ENCODE results near the gene RIMBP3B. TPM values are rescaled to one million over a fixed set of nuclear protein-coding genes. Genes with fewer than 3 reads are reported as not detected.
"Not testable (repeated sequence)": the region's sequence is repeated elsewhere in the genome, so short reads cannot be mapped to it uniquely, and the experiment has no call there.

The RIMBP3B gene
- total RNA-seq (2014; rRNA removed; shearing (Covaris generic); ENCODE audit: low replicate concordance), result 0.03 and 1.3 TPM in 2 replicates

- H3K9me3 ChIP-seq, H3K27me3 ChIP-seq, DNase-seq, H3K36me3 ChIP-seq, H3K4me3 ChIP-seq: not testable (repeated sequence)
These were observed at the start of gene RIMBP3B for GRCh38 chr22:21383701-21384467. Gene RIMBP3B, plus strand, starts transcription at chr22:21383751. Its CDS starts 108 bp downstream, at chr22:21383859.

DNA sequence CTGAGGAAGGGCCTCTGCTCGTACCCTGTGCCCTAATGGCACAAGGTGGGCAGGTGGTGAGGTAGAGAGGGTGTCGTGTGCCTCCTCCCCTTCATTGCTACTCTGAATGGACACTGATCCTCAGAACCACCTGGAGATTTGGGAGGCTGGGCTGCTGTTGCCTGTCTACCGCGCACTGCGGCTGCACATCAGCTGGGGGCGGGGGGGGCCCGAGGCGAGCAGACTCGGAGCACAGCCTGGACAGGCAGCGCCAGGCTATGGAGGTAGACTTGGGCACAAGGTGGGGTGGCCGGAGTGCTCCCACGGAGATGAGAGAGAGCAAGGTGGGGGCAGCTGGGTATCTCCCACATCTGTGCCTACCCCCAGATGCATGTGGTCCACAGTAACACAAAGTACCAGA, 26.0 kb upstream of the RIMBP3B start:
- not testable (repeated sequence) for H3K9me3 ChIP-seq, H3K27me3 ChIP-seq, H3K36me3 ChIP-seq, DNase-seq, H3K4me3 ChIP-seq

GRCh38 chr22:21360525-21360924, 23.0 kb upstream of the RIMBP3B start:
- H3K36me3 ChIP-seq, H3K4me3 ChIP-seq, H3K27me3 ChIP-seq, H3K9me3 ChIP-seq, DNase-seq: not testable (repeated sequence)

DNA sequence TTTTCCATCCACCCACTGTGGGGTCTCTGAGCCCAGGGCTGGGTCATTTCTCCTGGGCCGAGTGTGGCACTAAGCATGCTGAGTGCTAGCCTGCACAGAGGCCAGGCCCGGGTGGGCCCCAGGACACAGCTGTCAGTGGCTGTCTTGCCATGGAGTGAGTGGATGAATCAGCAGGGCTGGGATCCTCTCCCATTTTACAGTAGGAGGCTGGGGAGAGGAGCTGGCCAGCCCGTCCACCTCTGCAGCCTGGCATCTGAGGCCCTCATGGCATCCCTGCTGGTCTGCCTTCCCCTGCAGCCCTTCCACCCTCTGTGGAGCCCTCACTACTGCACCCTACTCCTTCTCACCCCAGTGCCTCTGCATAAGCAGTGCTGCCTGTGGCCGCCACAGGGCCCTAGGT, 21.1 kb upstream of the RIMBP3B start:
- not testable (repeated sequence) for H3K27me3 ChIP-seq, DNase-seq, H3K36me3 ChIP-seq, H3K4me3 ChIP-seq, H3K9me3 ChIP-seq

GRCh38 chr22:21363061-21363460, 20.5 kb upstream of the RIMBP3B start:
- H3K4me3 ChIP-seq, H3K9me3 ChIP-seq, H3K27me3 ChIP-seq, H3K36me3 ChIP-seq, DNase-seq: not testable (repeated sequence)

GRCh38 chr22:21363803-21364202, 19.7 kb upstream of the RIMBP3B start:
- H3K36me3 ChIP-seq, H3K4me3 ChIP-seq, H3K9me3 ChIP-seq: not testable (repeated sequence)

DNA sequence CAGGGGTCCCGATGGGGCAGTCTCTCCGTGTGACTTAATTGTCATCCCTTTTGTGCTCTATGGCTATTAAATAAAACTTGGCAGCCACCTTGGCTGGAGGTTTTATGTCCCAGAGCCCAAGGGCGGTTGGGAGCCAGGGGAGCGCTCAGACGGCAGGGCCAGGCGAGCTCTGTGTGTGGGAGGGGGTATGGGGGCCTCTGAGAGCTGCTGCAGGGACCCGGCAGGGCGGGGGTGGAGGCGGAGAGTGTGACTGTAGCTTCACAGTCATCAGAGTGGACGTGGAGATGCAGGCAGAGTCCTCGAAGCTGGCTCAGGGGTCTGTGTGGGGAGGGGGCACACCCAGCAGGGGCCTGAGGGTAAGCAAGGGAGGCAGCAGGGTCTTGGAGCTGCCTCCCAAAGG, 19.2 kb upstream of the RIMBP3B start:
- not testable (repeated sequence) for H3K27me3 ChIP-seq, DNase-seq, H3K36me3 ChIP-seq, H3K9me3 ChIP-seq, H3K4me3 ChIP-seq

More at GRCh38 chr22:21363803-21364202, 19.7 kb upstream of the RIMBP3B start:
- not testable (repeated sequence) for DNase-seq, H3K27me3 ChIP-seq

DNA sequence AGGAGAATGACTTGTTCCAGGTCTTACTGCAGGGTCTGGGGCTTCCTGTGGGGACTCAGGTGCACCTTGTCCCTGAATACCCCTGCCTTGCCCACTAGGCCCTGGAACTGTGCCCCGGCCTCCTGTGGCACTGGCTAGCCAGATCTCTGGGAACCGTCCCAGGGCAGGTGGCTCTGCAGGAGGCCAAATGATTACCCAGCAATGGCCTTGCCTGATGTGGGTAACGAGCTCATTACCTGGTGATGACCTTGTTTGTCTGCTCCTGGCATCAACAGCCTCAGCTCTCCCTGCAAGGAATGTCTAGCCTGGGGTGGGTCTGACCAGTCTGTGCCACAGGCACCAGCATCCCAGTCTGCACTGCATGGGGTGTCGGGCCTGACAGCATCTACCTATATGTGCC, 18.2 kb upstream of the RIMBP3B start:
- DNase-seq, H3K4me3 ChIP-seq, H3K9me3 ChIP-seq, H3K36me3 ChIP-seq, H3K27me3 ChIP-seq: not testable (repeated sequence)

DNA sequence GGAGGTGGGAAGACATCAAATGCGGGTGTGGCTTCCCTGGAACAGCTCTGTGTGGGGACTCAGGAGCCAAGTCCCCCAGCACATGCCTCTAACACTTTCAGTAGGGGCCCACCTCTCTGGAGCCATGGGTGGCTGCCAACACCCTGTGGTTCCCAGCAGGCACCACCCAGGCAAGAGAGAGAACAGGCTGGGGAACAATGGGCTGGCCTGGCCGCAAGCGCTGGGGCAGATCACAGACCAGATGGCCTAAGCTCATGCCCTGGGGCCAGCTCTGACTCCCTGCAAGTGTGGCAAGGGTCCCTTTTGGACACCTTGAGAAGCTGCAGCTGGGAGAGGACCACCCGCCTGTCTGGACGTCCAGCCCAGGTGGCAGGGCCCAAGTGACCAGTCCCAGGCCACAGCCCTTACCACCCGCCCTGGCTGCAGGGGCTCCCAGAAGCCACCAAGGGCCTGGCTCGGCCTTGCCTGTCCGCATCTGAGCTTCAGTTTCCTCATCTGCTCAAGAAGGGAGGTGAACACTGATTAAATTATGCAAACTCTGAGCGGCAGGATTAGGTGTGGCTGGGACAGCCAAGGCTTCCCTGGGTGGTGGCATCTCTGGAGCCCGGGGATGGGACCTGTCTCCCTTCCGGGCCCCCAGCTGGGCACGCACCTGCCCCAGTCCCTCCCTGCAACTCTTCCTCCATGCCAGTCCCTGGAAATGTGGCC, 14.8 kb upstream of the RIMBP3B start:
- H3K9me3 ChIP-seq, H3K27me3 ChIP-seq, DNase-seq, H3K4me3 ChIP-seq, H3K36me3 ChIP-seq: not testable (repeated sequence)

GRCh38 chr22:21375880-21376279, 7.7 kb upstream of the RIMBP3B start:
- H3K9me3 ChIP-seq, DNase-seq, H3K36me3 ChIP-seq, H3K4me3 ChIP-seq, H3K27me3 ChIP-seq: not testable (repeated sequence)

DNA sequence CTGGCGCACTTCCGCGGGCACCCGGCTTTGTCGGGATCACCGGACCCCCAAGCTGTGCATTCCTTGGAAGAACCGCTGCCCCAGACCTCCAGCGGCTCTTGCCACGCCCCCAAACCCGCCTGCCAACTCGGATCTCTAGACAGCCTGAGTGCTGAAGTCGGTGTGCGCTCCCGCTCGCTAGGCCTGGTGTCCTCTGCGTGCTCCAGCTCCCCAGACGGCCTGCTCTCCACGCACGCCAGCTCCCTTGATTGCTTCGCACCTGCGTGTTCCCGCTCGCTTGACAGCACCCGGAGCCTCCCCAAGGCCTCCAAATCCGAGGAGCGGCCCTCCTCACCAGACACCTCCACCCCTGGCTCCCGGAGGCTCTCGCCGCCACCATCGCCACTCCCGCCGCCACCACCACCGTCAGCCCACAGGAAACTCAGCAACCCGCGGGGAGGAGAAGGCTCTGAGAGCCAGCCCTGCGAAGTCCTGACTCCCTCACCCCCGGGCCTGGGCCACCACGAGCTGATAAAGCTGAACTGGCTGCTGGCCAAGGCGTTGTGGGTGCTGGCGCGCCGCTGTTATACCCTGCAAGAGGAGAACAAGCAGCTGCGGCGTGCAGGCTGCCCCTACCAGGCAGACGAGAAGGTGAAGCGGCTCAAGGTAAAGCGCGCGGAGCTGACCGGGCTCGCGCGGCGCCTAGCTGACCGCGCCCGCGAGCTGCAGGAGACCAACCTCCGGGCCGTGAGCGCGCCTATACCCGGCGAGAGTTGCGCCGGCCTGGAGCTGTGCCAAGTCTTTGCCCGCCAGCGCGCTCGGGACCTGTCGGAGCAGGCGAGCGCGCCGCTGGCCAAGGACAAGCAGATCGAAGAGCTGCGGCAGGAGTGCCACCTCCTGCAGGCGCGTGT, 1.2 kb downstream of the RIMBP3B start:
- not testable (repeated sequence) for DNase-seq, H3K9me3 ChIP-seq, H3K27me3 ChIP-seq, H3K4me3 ChIP-seq, H3K36me3 ChIP-seq

DNA sequence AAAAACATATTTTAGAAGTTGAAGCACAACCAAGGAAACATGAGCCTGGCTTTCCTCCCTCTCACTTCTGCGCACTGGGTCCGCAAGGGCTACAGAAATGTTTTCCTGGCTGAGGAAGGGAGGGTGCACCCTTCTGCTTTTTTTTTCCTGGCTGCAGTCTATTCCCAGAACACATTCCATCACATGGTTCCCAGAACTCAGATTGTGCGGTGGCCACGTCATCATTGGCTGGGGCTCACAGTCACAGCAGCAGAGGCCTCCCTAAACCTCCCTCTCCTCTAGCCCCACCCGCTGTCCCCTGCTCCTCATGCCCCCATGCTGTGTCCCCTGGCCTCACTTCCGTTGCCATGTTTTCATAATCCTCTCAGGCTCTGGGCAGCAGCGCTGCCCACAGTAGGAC, 5.9 kb downstream of the RIMBP3B start:
- H3K9me3 ChIP-seq, H3K4me3 ChIP-seq, H3K27me3 ChIP-seq, H3K36me3 ChIP-seq, DNase-seq: not testable (repeated sequence)

GRCh38 chr22:21390013-21390412, 6.5 kb downstream of the RIMBP3B start:
- DNase-seq, H3K9me3 ChIP-seq, H3K36me3 ChIP-seq, H3K27me3 ChIP-seq, H3K4me3 ChIP-seq: not testable (repeated sequence)

GRCh38 chr22:21394613-21395012, 11.1 kb downstream of the RIMBP3B start:
- H3K4me3 ChIP-seq, H3K36me3 ChIP-seq, H3K27me3 ChIP-seq, DNase-seq, H3K9me3 ChIP-seq: not testable (repeated sequence)

- not testable (repeated sequence) for H3K4me3 ChIP-seq, H3K9me3 ChIP-seq, H3K36me3 ChIP-seq, DNase-seq, H3K27me3 ChIP-seq
These were observed 17.8 kb downstream of the RIMBP3B start for GRCh38 chr22:21401197-21401969.

DNA sequence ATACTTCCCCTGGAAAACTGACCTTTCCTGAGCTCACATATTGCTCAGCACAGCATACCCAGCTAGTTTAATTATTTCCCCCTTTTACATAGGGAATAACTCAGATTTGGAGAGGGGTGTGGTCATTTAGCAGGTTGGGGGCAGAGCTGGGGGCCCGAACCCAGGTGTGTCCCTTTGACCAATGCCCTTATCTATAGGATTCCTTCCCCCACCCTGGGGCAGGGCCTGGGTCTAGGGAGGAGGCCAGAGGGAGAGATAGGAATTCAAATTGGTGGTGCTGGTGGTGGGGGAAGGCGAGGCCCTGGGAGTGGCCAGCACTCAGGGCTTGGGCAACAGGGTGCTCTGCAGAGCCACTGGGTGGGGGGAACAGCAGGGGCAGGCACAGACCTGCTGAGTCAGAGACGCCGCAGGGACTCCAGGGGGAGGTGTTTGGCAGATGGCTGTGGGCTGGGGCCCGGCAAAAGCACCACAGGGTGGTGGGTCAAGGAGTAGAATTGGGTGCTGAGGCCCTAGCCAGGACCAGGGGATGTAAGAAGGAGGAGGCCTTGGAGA, 19.3 kb downstream of the RIMBP3B start:
- not testable (repeated sequence) for H3K4me3 ChIP-seq, H3K27me3 ChIP-seq, H3K9me3 ChIP-seq, DNase-seq, H3K36me3 ChIP-seq
